ENCODE data around the gene GTF3C1.
A peak's percentile ranks its signal among the peaks of the same experiment; 100 is the strongest.

Gene GTF3C1

DNA sequence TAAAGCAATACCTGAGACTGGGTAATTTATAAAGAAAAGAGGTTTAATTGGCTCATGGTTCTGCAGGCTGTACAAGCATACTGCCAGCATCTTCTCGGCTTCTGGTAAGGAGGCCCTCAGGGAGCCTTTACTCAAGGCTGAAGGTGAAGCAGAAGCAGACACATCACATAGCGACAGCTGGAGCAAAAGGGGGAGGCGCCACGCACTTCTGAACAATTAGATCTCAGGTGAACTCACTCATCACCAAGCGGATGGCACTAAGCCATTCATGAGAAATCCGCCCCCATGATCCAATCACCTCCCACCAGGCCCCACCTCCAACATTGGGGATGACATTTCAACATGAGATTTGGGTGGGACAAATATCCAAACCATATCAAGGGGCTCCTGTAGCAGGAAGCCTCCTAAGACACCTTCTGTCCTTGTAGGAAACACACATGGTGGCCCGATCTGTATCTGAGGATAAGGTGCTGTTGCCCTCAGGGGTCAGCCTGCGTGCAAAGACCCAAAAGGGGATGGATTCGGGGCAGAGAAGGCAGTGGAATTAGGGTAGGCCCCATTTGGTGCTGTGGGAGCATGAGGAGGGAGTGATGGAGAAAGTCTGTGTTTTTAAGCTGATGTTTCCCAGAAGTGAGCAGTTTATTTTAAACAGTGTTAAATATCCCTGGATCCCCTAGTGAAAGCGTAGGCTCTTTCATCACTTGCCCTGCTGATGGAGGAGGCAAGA is 124.8 kb downstream of the GTF3C1 start:
- no peak for FAIRE-seq

DNA sequence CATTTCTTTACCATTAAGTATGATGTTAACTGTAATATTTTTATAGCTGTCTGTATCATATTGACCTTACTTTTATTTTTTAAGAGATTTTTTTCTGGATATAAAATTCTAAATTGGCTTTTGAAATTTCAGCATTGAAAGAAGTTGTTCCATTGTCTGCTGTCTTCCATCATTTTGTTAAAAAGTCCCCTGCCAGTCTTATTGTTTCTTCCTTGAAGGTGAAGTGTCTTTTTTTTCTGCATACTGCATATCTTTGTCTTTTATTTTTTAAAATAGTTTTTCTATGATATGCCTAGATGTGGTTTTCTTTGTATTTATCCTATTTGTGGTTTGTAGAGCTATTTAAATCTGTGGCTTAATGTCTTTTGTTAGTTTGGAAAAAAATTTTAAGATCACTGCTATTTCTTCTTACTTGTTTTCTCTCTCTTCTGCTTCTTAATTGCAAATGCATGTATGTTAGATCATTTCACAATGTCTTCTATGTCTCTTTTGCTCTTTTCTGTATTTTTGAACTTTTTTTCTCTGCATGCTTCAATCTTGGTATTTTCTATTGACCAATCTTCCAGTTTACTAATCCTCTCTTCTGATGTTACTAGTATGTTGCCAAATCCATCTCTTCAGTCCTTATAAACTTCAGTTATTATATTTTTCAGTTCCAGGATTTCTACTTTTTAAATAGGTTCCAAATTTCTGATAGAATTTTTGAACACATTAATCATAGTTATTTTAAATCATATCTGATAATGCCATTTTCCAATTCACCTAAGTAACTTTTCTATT is 127.6 kb downstream of the GTF3C1 start:
- FAIRE-seq: no peak

DNA sequence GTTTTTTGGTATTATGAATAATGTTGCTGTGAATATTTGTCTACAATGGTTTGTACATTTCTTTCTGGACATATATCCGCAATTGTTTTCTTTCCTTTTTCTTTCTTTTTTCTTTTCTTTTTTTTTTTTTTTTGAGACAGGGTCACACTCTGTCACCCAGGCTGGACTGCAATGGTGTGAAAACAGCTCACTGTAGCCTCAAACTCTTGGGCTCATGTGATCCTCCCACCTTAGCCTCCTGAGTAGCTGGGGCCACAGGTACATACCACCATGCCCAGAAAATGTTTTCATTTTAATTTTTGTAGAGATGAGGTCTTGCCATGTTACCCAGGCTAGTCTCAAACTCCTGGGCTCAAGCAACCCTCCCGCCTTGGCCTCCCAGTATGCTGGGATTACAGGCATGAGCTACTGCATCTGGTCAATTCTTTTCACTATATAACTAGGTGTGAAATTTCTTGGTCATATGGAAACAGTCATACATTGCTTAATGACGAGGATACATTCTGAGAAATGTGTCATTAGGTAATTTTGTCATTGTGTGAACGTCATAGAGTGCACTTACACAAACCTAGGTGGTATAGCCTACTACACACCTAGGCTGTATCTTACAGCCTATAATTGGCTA is 132.6 kb downstream of the GTF3C1 start:
- FAIRE-seq: no peak

DNA sequence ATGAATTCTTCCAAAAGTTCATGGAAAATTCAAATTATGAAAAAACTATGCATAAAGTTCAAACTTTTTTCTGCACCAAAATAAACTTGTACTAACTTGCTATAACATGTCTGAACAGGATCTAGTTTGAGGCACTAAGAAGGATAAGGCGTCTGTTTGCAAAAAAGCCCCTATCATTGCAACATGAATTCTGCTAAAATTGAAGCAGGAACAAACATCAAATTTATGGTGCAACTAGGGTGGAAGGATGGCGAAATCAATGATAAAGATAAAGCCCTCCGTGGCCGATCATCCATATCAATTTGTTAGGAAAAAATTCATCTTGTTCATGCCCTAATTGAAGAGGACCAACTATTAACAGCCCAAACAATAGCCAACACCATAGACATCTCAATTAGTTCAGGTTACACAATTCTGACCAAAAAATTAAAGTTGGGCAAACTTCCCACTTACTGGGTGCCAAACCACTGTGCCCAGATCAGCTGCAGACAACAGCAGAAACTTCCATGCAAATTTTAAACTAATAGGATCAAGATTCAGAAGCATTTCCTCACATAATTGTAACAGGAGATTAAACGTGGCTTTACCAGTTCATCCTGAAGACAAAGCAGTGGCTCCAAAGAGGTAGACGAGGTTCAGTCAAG is 134.8 kb downstream of the GTF3C1 start:
- peak; percentile 5 for FAIRE-seq

DNA sequence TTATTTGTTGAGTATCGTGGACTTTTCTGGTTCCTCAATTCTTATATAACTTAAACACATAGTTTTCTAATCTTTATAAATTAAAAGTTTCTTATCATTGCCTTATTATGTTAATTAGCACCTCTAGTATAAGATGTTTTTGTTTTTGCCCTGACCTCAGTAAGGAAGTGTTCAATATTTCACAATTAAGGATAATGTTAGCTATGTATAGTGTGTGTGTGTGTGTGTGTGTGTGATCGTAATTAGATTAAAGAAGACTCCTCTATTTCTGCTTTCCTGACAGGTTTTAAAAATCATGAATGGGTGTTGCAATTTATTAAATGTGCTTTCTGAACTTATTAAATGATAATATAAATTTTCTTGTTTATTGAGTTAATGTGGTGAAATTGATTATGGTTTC is 135.8 kb downstream of the GTF3C1 start:
- peak; percentile 33 for FAIRE-seq

DNA sequence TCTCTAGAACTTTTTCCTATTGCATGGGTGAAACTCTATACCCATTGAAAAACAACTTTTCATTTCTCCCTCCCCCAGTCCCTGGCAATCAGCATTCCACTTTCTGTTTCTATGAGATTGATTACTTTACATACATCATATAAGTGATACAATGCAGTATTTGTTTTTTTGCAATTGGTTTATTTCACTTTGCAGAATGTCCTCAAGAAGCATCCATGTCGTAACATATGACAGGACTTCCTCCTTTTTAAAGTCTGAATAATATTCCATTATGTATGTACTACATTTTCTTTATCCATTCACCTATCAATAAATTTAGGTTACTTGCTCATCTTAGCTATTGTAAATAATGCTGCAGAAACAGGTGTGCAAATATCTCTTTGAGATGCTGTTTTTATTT is 139.0 kb downstream of the GTF3C1 start:
- no peak for FAIRE-seq
